Gastrocnemius medialis (tissue), 4 donors: ENCODE measurements around the gene FBXL14. TPM values are rescaled to one million over a fixed set of nuclear protein-coding genes. Genes with fewer than 3 reads are reported as not detected.

Experiments used
- ATAC-seq, 2 donors: fragments of 150-250 bp; one replicate each; pipeline ENCODE4 v1.9.1; 2016
- DNase-seq, 2 donors: peaks; one replicate each; pipeline ENCODE4 v3.0.0-alpha.2; 2019
- H3K27ac ChIP-seq, 4 donors: fragments of 200-600 bp; sonication (generic); 1 replicate in 1 of 4; 2 replicates in 3 of 4; pipeline ENCODE4 v1.5.1; 2016 to 2018; ENCODE audit warnings: mild to moderate bottlenecking in 2 of 4, moderate library complexity in 1 of 4
- H3K27me3 ChIP-seq, 3 donors: fragments of 200-600 bp; sonication (generic) in 2 of 3; 1 replicate in 1 of 3; 2 replicates in 2 of 3; pipeline versions ENCODE4 v1.5.1 to v1.6.0; 2016 to 2019; ENCODE audit warnings: mild to moderate bottlenecking in 1 of 3, moderate library complexity in 1 of 3
- H3K36me3 ChIP-seq, 2 donors: fragments of 200-600 bp; sonication (generic) in 1 of 2; one replicate each; pipeline ENCODE4 v1.5.1; 2017 to 2018
- H3K4me1 ChIP-seq, 2 donors: fragments of 200-600 bp; sonication (generic) in 1 of 2; one replicate each; pipeline ENCODE4 v1.5.1; 2016 to 2017; ENCODE audit warnings: mild to moderate bottlenecking in 2 of 2
- H3K4me3 ChIP-seq, 4 donors: fragments of 200-600 bp; sonication (generic) in 3 of 4; 1 replicate in 1 of 4; 2 replicates in 3 of 4; pipeline ENCODE4 v1.5.1; 2016 to 2019; ENCODE audit warnings: mild to moderate bottlenecking in 2 of 4
- H3K9me3 ChIP-seq, 3 donors: fragments of 200-600 bp; sonication (generic) in 2 of 3; 1 replicate in 1 of 3; 2 replicates in 2 of 3; pipeline ENCODE4 v1.5.1; 2016 to 2019
- CTCF ChIP-seq, 5 experiments: fragments of 450-650 bp in 3 of 5; fragments of 200-600 bp in 2 of 5; sonication (generic) in 2 of 5; IDR thresholded peaks in 4 of 5; conservative IDR thresholded peaks in 1 of 5; 1 replicate in 4 of 5; 2 replicates in 1 of 5; pipeline ENCODE4 v1.5.1; 2016 to 2019; ENCODE audit warnings: antibody characterized with exemption in 5 of 5, mild to moderate bottlenecking in 3 of 5, moderate library complexity in 3 of 5
- POLR2A ChIP-seq, 2 donors: fragments of 450-650 bp; IDR thresholded peaks; one replicate each; pipeline ENCODE4 v1.6.1; 2017; ENCODE audit warnings: antibody characterized with exemption in 2 of 2, mild to moderate bottlenecking in 2 of 2, moderate library complexity in 2 of 2
- in situ Hi-C, 4 donors: fragments of 200-750 bp; cut with MboI; loops; one replicate each; pipeline versions ENCODE4 v1.15.0 to v1.8.0; 2017; ENCODE audit warnings: low sequenced_read_pairs in 4 of 4
- intact Hi-C: fragments of 100-400 bp; cut with DNase I; formaldehyde crosslinking; loops from one replicate; pipeline ENCODE4 v1.15.1; 2023; ENCODE audit warnings: low total_unique reads
- total RNA-seq, 4 donors: library from RNA; depleted of rRNA; stranded (reverse); fragments of >200 nt; gene quantifications; one replicate each; pipeline versions ENCODE4 v1.1.0 to v1.2.3, GENCODE V29; 2016

FBXL14 gene
- total RNA-seq, 4 donors from 2014 or later, result 5.8 to 11.5 (median 7.4) TPM

GRCh38 chr12:1574865-1575259, 19.5 kb downstream of the FBXL14 start:
- Histone ChIP-seq H3K27ac (no peak overlapping the region), H3K36me3 (no peaks in the 10 kb centered on the region), H3K27me3 (no peaks in the 10 kb centered on the region), H3K4me1 (peaks cover 3 to 4% of the 10 kb centered on the region in 2 donors), H3K4me3 (no peak overlapping the region), H3K9me3 (no peaks in the 10 kb centered on the region)
- TF ChIP-seq CTCF (IDR thresholded peaks at IDR 0.05 in 4 of 5, conservative IDR thresholded peaks at IDR 0.05 in 1 of 5) (no peak), POLR2A (IDR thresholded peaks at IDR 0.05) (no peak)
- no peak for ATAC-seq
- in situ Hi-C loops, result loop anchor here (5.0 to 25.0 kb wide), 4 partner anchors 288 to 1013 kb away; partner anchors contain the start of gene ERC1 (in 2 of the 4)
- intact Hi-C loops, result no loop called here
- DNase-seq, result no peak

DNA sequence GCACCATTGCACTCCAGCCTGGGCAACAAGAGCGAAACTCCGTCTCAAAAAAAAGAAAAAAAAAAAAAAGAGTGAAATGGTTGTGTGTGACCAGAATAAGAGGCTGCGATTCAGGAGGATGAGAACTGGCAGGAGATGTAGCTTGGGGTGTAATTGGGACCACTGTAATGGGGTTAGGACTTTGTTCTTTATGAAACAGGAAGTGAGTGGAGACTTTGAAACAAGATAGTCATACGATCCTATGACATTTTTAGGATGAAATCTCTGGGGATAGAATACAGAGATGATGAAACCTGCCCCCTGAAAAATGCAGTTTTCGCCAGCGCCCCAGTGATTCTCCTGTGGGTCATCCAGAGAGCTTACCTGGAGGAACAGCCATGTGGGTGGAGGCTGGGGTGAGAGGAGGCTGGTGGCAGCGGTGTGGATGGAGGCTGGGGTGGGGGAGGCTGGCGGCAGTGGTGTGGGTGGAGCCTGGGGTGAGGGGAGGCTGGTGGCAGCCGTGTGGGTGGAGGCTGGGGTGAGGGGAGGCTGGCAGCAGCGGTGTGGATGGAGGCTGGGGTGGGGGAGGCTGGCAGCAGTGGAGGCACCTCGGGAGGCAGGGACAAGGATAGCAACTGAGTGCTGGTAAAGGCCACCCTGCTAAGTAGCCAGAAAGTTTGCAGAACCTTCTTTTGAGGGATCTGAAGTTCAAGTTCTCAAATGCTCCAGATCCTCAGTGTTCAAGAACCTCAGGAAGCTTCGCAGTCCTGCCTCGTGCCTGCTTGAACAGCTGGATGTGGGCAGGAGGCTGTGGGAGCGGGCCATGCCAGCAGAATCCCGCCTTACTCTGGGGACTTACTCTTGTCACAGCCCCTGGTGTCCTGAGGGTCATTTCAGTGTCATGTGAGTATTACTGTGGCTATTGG, 20.2 kb downstream of the FBXL14 start:
- H3K36me3 ChIP-seq, result no peaks in the 10 kb centered on the region
- in situ Hi-C loops, result no loop called here
- no peak overlapping the region for H3K4me3 ChIP-seq
- TF ChIP-seq CTCF (IDR thresholded peaks at IDR 0.05 in 4 of 5, conservative IDR thresholded peaks at IDR 0.05 in 1 of 5) (no peak), POLR2A (IDR thresholded peaks at IDR 0.05) (no peak)
- H3K27ac ChIP-seq, result no peak overlapping the region
- no peak for ATAC-seq
- no peaks in the 10 kb centered on the region for H3K9me3 ChIP-seq
- H3K27me3 ChIP-seq, result no peaks in the 10 kb centered on the region
- no peak for DNase-seq
- intact Hi-C loops, result no loop called here
- peaks cover 3 to 4% of the 10 kb centered on the region in 2 donors for H3K4me1 ChIP-seq

GRCh38 chr12:1572731-1573130, 21.6 kb downstream of the FBXL14 start:
- DNase-seq (no peak), ATAC-seq (no peak)
- H3K27me3 ChIP-seq, result no peaks in the 10 kb centered on the region
- H3K9me3 ChIP-seq, result no peaks in the 10 kb centered on the region
- no peak overlapping the region for H3K4me3 ChIP-seq
- H3K4me1 ChIP-seq, result peaks cover 3 to 4% of the 10 kb centered on the region in 2 donors
- H3K27ac ChIP-seq, result no peak overlapping the region
- H3K36me3 ChIP-seq, result no peaks in the 10 kb centered on the region
- TF ChIP-seq CTCF (IDR thresholded peaks at IDR 0.05 in 4 of 5, conservative IDR thresholded peaks at IDR 0.05 in 1 of 5) (no peak), POLR2A (IDR thresholded peaks at IDR 0.05) (no peak)
- intact Hi-C loops (no loop called here), in situ Hi-C loops (no loop called here)

GRCh38 chr12:1567852-1568251, 26.5 kb downstream of the FBXL14 start:
- in situ Hi-C loops, result no loop called here
- Histone ChIP-seq H3K4me3 (no peak overlapping the region), H3K9me3 (no peaks in the 10 kb centered on the region), H3K27me3 (no peaks in the 10 kb centered on the region), H3K4me1 (no peaks in the 10 kb centered on the region), H3K36me3 (no peaks in the 10 kb centered on the region), H3K27ac (no peak overlapping the region)
- no peak for DNase-seq
- TF ChIP-seq POLR2A (IDR thresholded peaks at IDR 0.05), result no peak
- no peak for TF ChIP-seq CTCF (IDR thresholded peaks at IDR 0.05 in 4 of 5, conservative IDR thresholded peaks at IDR 0.05 in 1 of 5)
- ATAC-seq, result no peak
- intact Hi-C loops, result no loop called here
